GM06990 (cell line): ENCODE results near the gene MTM1.

Source experiments
- DNase-seq: peaks from one replicate; pipeline ENCODE4 v3.0.0-alpha.2; 2011; ENCODE audit not compliant: insufficient read length; ENCODE audit errors: extremely low read depth
- H3K27me3 ChIP-seq: replicated peaks from 2 replicates; pipeline ENCODE4 v1.6.0; 2011; ENCODE audit warnings: low read length; ENCODE audit not compliant: control insufficient read depth, insufficient read depth
- H3K36me3 ChIP-seq: 2 replicates; pipeline ENCODE4 v1.5.1; 2011; ENCODE audit warnings: low read length; ENCODE audit not compliant: control insufficient read depth, insufficient read depth
- H3K4me3 ChIP-seq: replicated peaks from 2 replicates; pipeline ENCODE4 v1.5.1; 2011; ENCODE audit warnings: low read depth, mild to moderate bottlenecking, control low read depth, low read length
- CTCF ChIP-seq: IDR thresholded peaks from 2 replicates; pipeline ENCODE4 v1.5.1; 2011; ENCODE audit warnings: low read length, control low read depth, mild to moderate bottlenecking, inconsistent platforms; ENCODE audit not compliant: insufficient read depth, poor library complexity, severe bottlenecking

Gene MTM1

DNA sequence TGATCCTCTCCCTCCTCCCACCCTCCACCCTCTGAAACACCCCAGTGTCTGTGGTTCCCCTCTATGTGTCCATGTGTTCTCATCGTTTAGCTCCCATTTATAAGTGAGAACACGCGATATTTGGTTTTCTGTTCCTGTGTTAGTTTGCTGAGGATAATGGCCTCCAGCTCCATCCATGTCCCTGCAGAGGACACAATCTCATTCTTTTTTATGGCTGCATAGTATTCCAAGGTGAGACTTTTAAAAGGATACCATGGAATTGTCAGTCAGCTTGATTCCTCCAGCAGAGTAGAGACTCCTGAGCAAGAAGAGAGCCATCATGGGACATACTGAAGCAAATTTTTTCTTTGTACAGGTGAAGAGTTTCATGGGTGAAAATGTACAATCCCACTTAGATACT, 38.8 kb upstream of the MTM1 start:
- Histone ChIP-seq H3K4me3 (no peak overlapping the region), H3K27me3 (no peaks in the 10 kb centered on the region), H3K36me3 (no peaks in the 10 kb centered on the region)
- no peak for DNase-seq
- no peak for TF ChIP-seq CTCF

GRCh38 chrX:150530821-150531220, 37.6 kb upstream of the MTM1 start:
- no peak for DNase-seq
- no peak for TF ChIP-seq CTCF

GRCh38 chrX:150531467-150531866, 37.0 kb upstream of the MTM1 start:
- TF ChIP-seq CTCF = no peak
- no peaks in the 10 kb centered on the region for H3K36me3 ChIP-seq
- no peaks in the 10 kb centered on the region for H3K27me3 ChIP-seq
- no peak overlapping the region for H3K4me3 ChIP-seq
- no peak for DNase-seq

More at GRCh38 chrX:150530821-150531220, 37.6 kb upstream of the MTM1 start:
- H3K27me3 ChIP-seq = no peaks in the 10 kb centered on the region
- H3K36me3 ChIP-seq = no peaks in the 10 kb centered on the region
- H3K4me3 ChIP-seq = no peak overlapping the region

- Histone ChIP-seq H3K4me3 (no peak overlapping the region), H3K27me3 (no peaks in the 10 kb centered on the region), H3K36me3 (no peaks in the 10 kb centered on the region)
- DNase-seq = no peak
- no peak for TF ChIP-seq CTCF
Observed at GRCh38 chrX:150533863-150534262, 34.6 kb upstream of the MTM1 start.

DNA sequence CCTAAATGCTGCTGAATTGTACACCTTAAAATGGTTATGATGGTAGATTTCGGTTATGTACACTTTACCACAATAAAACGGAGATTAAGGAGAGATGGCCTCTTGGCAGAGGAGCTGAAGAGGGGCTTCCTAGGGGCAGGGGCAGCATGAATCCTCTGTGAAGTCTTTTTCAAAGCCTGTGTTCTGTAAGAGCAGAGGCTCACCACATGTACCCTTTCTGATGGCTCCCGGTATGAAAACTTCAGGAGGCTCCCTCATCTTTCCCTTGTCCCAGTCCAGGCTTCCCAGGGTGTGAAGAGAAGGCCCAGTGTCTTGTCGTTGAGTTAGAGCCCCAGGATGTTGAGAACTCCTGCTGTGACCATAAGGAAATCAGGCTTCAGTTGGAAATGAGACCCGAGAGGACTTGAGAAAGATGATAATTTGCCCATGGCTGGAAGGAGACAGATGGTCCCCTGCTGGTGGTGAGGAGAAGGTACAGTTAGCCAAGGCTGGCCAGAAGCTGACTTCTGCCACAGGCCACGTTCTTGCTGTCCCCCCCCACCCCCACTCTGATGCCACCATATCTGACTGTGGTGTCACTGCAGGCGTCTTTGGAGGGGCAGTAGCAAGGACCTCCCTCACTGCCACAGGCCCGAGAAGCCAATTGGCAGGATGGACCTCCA, 31.8 kb upstream of the MTM1 start:
- no peak overlapping the region for H3K4me3 ChIP-seq
- H3K36me3 ChIP-seq = no peaks in the 10 kb centered on the region
- TF ChIP-seq CTCF = peak; percentile 28
- DNase-seq = no peak
- no peaks in the 10 kb centered on the region for H3K27me3 ChIP-seq

GRCh38 chrX:150537851-150538250, 30.6 kb upstream of the MTM1 start:
- Histone ChIP-seq H3K36me3 (no peaks in the 10 kb centered on the region), H3K4me3 (no peak overlapping the region), H3K27me3 (no peaks in the 10 kb centered on the region)
- TF ChIP-seq CTCF = no peak
- no peak for DNase-seq
